SK-N-SH treated with all-trans-retinoic acid at 6 μM for 48 hours (cell line): ENCODE results near the gene ARHGAP26.

Experiments used
- CSDC2 ChIP-seq: fragments of 250-450 bp; sonication (Bioruptor Pico); IDR thresholded peaks from 2 replicates; pipeline ENCODE4 v1.5.0; 2020; ENCODE audit warnings: mild to moderate bottlenecking, moderate library complexity
- TF ChIP-seq, protein P1 (sequence below): fragments of 250-450 bp; sonication (Bioruptor Pico); IDR thresholded peaks from 2 replicates; pipeline ENCODE4 v1.8.0; 2020; ENCODE audit warnings: mild to moderate bottlenecking, moderate library complexity, borderline replicate concordance
- TF ChIP-seq, protein P2 (sequence below): fragments of 250-450 bp; sonication (Bioruptor Pico); IDR thresholded peaks from 2 replicates; pipeline ENCODE4 v1.5.0; 2020; ENCODE audit warnings: mild to moderate bottlenecking, moderate library complexity

DNA sequence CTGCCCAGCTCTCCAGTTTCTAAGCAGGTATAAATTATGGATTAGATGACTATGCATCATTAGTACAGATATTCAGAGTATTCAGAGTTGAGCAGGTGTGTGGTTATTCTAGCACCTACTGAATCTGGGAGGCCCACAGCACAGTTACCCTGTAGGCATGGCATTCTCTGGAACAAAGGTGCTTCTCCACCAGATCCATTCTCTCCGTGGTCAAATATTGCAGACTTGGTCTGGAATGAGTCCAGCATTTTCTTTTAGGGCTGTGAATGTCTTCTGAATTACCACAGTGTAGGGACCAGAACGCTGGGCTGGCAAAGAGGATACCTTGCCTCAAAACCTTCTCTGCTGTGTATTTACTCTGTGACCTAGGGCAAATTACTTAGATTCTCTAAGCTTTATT, 116.8 kb downstream of the ARHGAP26 start:
- TF ChIP-seq, protein P1, sequence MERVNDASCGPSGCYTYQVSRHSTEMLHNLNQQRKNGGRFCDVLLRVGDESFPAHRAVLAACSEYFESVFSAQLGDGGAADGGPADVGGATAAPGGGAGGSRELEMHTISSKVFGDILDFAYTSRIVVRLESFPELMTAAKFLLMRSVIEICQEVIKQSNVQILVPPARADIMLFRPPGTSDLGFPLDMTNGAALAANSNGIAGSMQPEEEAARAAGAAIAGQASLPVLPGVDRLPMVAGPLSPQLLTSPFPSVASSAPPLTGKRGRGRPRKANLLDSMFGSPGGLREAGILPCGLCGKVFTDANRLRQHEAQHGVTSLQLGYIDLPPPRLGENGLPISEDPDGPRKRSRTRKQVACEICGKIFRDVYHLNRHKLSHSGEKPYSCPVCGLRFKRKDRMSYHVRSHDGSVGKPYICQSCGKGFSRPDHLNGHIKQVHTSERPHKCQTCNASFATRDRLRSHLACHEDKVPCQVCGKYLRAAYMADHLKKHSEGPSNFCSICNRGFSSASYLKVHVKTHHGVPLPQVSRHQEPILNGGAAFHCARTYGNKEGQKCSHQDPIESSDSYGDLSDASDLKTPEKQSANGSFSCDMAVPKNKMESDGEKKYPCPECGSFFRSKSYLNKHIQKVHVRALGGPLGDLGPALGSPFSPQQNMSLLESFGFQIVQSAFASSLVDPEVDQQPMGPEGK: no peak
- TF ChIP-seq, protein P2, sequence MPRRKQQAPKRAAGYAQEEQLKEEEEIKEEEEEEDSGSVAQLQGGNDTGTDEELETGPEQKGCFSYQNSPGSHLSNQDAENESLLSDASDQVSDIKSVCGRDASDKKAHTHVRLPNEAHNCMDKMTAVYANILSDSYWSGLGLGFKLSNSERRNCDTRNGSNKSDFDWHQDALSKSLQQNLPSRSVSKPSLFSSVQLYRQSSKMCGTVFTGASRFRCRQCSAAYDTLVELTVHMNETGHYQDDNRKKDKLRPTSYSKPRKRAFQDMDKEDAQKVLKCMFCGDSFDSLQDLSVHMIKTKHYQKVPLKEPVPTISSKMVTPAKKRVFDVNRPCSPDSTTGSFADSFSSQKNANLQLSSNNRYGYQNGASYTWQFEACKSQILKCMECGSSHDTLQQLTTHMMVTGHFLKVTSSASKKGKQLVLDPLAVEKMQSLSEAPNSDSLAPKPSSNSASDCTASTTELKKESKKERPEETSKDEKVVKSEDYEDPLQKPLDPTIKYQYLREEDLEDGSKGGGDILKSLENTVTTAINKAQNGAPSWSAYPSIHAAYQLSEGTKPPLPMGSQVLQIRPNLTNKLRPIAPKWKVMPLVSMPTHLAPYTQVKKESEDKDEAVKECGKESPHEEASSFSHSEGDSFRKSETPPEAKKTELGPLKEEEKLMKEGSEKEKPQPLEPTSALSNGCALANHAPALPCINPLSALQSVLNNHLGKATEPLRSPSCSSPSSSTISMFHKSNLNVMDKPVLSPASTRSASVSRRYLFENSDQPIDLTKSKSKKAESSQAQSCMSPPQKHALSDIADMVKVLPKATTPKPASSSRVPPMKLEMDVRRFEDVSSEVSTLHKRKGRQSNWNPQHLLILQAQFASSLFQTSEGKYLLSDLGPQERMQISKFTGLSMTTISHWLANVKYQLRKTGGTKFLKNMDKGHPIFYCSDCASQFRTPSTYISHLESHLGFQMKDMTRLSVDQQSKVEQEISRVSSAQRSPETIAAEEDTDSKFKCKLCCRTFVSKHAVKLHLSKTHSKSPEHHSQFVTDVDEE (CRISPR knock-in tag): no peak
- TF ChIP-seq CSDC2 (CRISPR knock-in tag): no peak
